Activated T-cell treated with anti-CD3 and anti-CD28 coated beads for 1 hour (primary cell): ENCODE results near the gene AKT2.

Experiments used
- DNase-seq: peaks from one replicate; pipeline ENCODE4 v3.0.0-alpha.2; 2020; ENCODE audit warnings: low read depth

The AKT2 gene

DNA sequence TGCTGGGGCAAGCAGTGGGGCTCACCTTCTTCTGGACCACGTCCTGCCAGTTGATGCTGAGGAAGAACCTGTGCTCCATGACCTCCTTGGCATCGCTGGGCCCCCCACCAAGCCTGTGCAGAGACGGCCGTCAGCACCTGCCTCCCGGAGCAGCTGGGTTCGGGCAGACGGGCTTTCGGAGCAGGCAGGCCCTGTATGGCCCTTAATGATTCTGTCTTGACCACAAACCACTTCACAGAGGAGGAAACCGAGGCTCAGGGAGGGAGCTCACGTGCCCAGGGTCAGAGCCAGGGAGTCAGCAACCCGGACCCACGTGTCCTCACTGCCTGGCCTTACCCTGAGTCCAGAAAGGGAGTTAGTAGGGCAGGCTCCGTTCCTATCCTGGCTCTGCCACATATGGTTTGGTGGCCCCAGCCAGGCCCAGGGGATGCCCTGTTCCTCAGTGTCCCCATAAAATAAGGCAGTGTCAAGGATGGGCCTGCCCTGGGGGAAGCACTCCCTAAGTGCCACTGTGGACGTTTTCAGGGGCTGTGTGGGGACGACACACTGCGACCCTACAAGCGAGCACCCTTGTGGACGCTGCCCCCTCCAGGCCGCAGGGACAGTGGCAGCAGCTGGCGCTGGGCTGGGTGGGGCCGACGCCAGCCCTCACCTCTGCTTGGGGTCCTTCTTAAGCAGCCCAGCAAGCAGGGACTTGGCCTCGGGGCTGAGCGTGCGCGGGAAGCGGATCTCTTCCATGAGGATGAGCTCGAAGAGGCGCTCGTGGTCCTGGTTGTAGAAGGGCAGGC is 49.7 kb downstream of the AKT2 start:
- no peak for DNase-seq

DNA sequence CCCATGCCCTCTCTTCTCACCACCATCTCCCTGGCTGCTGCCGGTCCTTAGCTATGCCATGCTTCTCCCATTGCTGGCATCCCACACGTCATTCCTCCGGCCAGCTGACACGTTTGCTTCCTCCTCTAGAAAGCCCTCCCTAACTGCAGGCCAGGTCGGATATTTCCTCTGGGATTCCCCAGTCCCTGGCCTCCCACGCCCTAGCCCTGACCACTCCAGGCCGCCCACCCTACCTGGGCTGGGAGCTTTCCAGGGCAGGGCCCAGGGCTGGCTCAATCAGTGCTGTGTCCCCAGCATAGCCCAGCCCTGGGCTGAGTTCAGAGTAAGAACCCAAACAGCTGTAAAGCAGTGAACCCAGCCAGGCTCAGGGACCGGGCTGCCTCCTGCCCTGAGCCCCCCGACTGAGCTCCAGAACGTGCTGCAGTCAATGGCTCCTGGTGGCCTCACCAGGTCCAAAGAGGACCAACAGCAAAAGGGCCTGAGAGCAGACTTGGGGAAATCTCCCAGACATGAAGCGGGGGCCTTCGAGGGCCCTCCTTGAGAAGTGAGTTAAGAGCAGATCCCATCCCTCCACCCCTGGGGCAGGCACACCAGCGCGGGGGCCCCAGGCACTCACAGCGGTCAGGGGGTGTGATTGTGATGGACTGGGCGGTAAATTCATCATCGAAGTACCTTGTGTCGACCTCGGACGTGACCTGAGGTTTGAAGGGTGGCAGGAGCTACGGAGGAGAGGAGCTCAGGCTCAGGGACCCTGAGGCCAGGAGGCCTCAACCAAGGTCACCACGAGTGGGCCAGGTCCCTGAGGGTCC is 50.5 kb downstream of the AKT2 start:
- no peak for DNase-seq

DNA sequence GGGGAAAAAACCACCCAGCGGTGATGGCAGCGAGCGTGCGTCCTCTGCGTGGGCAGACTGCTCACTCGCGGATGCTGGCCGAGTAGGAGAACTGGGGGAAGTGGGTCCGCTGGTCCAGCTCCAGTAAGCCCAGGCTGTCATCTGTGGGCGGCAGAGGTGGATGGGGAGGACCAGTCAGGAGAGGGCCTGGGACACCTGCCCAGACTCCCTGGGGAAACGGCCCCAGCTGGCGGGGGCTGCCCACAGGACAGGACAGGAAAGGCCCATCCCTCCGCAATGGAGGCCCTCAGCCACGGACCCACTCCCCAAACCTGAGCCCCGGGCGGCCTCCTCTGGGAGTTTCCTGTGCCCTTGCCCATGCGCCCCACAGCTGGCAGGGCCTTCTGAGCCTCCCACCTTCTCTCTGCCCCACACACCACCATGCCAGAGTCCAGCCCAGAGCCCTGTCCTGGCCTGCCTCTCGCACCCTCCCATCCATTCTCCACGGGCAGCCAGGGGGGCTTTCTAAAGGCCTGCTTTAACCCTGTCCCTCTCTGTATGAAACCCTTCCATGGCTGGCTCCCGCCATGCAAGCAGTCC is 51.2 kb downstream of the AKT2 start:
- no peak for DNase-seq

- DNase-seq: no peak
Measured at GRCh38 chr19:40232949-40233810, 52.0 kb downstream of the AKT2 start.

DNA sequence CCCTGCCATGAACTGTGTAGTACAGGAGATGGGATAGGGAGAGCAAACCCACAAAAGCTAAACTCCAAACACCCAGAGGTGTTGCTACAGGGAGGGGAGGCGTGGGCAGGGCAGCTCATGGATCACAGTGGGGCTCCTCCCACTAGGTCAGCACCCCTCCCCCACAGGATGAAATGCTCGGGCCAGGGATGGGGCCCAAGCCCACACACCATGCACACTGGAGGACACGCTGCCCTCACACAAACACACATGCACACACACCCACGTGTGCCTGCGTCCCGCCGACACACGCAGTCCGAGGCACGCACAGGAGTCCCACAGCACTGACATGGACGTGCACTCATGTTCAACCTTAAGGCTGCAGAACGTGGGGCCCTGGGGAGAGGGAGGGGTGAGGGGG is 52.7 kb downstream of the AKT2 start:
- no peak for DNase-seq

DNA sequence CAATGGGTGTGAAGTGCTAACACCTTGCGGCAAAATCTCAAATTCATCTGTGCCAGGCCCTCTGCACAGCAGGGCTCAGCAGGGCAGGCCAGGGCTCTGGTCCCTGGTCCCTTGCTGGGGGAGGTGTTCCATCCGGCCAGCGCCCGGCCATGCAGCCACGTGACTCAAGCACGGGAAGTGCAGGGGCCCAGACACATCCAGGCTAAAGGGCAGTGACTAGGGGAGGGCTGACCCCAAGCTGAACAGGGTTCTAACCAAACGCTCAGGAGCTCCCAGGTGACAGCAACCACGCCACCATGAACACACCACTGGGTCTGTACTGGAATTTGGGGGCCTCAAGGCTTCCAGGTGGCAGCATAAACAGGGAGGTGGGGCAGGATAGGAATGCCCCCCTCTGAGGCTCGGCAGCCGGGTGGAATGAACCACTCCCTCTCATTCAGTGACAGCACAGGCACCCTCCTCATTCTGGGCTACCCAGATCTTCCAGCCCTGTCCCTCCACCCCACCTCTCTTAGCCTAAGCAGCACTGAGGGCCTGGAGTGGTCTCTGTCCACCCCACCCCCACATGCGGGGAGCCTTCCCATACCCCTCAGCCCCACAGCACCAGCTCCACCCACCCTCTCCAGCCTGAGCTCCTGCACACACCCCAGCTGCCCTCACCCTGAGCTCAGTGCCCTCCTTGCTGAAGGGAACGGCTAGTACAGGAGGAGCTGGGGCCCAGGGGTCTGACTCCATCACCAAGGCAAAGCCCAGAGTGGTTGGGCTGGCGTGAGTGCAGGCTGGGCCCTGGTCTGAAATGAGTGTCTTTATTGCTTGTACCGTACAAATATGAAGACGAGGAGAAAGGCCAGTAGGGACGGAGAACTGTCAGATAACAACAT is 53.4 kb downstream of the AKT2 start:
- DNase-seq: no peak

DNA sequence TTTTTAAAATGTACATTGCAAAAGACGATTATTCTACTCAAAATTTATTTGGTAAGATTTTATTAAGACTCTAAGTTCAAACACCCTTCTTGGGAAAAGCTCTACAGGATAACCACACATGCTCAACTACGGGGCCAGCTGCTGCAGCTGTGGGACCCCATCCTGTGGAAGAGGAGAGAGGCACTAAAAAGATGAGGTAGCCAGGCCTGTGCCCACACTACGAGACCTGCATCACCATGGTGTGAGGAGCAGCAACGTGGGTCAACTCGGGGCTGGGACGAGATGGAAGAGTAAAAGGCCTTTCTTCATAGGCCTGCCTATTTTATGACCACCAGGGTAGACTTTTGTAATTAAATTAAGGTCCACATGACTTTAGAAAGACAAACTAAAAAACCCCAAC is 54.1 kb downstream of the AKT2 start:
- no peak for DNase-seq

- no peak for DNase-seq
Measured at GRCh38 chr19:40229926-40230417, 55.2 kb downstream of the AKT2 start.

GRCh38 chr19:40229484-40229883 is 55.7 kb downstream of the AKT2 start:
- no peak for DNase-seq

GRCh38 chr19:40228863-40229262 is 56.3 kb downstream of the AKT2 start:
- no peak for DNase-seq

GRCh38 chr19:40228346-40228745 is 56.8 kb downstream of the AKT2 start:
- no peak for DNase-seq

DNA sequence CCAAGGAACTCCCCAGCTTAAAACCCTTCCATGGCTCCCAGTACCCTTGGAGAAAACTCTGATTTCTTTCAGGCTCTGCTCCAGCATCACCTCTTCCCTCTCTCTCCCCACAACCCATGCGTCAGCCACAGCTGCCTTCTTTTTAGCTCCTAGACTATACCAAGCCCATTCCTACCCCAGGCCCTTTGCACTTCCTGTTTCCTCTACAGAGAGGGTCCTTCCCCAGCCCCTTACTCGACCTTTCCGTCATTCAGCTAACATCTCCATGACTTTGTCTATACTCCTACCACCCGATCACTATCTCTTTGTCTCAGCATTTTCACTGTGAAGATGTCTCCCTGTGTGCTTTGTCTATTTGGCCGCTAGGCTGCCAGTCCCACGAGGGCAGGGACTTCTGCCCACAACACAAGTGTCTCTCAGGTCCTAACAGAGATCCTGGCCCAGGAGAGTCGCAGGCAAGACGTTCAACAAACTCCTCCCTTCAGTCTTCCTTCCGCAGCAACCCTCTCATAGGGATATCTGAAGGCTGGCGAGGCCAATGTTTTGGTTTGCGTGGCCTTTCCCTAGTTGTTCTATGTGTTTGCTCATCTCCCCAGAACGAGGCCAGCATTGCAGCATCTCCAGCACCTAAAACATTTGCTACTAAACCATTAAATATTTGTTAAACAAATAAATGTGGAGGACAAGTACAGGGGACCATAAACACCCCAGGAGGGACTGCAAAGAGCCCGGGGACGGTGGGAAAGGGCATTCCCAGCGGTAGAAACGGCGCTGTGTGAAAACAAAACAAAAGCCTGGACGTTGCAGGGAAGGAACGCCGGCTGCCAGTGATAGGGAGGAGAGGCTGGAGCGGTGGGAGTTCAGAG is 59.5 kb downstream of the AKT2 start:
- DNase-seq: no peak

DNA sequence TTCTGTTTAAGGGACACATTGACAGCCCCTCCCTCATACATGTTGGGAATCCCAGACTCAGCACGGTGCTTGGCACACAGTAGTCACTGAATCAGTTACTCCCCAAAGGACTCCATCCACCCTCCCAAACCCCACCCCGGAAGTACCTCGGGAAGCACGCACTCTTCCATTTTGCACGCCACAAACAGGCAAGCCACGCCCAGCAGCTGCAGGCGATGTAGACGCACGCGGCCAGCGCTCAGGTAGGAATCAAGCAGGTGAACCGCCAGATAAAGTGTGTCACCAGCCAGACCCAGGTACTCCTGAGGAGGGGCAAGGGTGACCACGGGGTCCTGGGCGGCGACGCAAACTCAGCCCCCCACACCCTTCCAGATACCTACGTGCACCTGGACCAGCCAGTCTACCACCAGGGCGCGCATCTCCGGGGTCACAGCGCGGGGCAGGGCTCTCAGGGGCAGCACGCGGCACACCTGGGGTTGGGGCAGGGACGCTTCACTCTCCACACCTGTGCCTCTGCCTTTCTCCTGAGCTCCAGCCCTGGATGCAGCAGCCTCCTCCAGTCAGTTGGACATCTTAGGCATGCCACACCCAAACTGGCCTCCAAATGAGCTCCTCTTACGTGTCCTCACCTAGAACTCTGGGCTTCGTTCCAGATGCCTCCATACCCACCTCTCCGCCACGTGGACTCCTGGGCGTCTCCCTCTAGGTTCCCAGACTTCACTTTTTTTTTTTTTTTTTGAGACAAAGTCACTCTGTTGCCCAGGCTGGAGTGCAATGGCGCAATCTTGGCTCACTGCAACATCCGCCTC is 60.6 kb downstream of the AKT2 start:
- DNase-seq: no peak

DNA sequence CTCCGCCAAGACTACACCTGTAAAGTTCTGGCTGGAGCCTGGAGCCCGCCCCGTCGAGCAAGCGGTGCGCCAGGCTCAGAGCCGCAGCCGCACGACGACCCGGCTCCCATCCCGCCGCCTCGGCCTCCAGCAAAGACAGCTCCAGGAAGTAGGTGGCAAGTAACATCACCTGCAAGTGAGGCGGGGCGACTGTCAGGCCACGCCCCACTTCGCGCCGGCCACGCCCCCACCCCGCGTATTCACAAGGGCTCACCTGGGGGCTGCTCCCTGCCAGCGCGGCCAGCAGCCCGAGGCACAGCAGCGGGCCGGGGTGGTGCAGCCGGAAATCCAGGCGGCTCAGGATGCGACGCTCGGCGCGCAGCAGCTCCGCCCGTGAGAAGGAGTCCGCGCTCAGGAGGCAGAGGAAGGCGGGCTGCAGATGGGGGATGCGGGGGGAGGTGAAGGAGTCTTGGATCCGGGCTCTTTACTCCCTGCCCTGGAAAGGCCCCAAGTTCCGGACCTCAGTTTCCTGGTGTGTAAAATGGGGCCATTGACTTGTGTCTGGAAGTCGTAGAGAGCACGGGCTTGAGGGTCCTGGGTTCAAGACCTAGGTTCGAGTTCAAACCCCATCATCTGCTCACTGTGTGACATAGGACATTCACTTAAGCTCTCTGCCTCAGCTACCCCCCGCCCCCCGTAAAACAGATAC is 61.9 kb downstream of the AKT2 start:
- peak; percentile 27 for DNase-seq

- DNase-seq: peak; percentile 64
Measured at GRCh38 chr19:40221858-40222619, 63.1 kb downstream of the AKT2 start.

DNA sequence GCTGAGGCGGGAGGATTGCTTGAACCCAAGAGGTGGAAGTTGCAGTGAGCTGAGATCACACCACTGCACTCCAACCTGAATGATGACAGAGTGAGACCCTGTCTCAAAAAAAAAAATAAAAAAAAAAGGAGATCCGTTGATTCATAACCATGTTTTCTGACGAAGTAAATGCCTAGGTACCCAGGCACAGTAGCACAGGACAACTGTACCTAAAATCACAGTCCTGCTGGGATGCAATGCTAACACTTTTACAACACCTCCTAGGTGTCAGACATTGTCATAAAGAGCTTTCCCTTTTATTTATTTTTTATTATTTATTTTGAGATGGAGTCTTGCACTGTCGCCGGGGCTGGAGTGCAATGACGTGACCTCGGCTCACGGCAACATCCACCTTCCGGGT is 64.5 kb downstream of the AKT2 start:
- no peak for DNase-seq

DNA sequence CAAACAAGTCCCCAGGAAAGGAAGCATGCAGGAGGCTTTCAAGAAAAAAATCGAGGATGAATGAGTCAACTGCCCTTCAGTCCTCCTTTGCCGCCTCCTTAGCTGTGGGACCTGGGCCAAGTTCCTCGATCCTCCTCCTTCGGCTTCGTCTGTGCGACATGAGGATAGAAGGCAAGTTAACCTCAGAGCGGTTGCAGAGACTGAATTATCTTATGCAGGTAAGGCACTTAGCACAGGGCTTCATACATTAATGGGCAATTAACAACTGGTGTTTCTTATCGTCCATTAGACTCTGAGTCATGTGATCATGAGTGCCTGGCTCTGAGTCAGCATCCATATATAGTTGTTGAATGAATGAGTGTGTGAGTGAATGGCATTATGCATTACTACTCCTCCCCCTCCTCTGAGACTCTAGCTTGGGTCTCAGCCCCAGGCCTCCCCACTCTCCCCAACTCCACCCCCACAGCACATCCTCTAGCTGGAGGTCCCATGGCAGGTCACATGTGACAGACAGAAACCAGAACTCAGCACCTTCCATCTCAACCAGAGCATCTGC is 65.3 kb downstream of the AKT2 start:
- no peak for DNase-seq
